Hepatocyte (in vitro differentiated cells): ENCODE results near the gene NTSR2. TPM values are rescaled to one million over a fixed set of nuclear protein-coding genes. Genes with fewer than 3 reads are reported as not detected.

Source experiments
- DNase-seq: peaks from one replicate; pipeline ENCODE4 v3.0.0-alpha.2; 2016; ENCODE audit warnings: low spot score
- H2AFZ ChIP-seq: fragments of 200-600 bp; sonication (generic); 2 replicates; pipeline ENCODE4 v1.6.0; 2016; ENCODE audit warnings: antibody characterized with exemption, mild to moderate bottlenecking
- H3K27ac ChIP-seq: fragments of 200-600 bp; sonication (generic); 2 replicates; pipeline ENCODE4 v1.5.1; 2016; ENCODE audit warnings: mild to moderate bottlenecking
- H3K27me3 ChIP-seq: fragments of 200-600 bp; sonication (generic); 2 replicates; pipeline ENCODE4 v1.6.1; 2016
- H3K36me3 ChIP-seq: fragments of 200-600 bp; sonication (generic); replicated peaks from 2 replicates; pipeline ENCODE4 v1.5.1; 2016; ENCODE audit warnings: low read depth; ENCODE audit not compliant: insufficient read depth
- H3K4me1 ChIP-seq: fragments of 200-600 bp; sonication (generic); 2 replicates; pipeline ENCODE4 v1.5.1; 2016; ENCODE audit warnings: mild to moderate bottlenecking, moderate library complexity; ENCODE audit not compliant: insufficient read depth
- H3K4me2 ChIP-seq: fragments of 200-600 bp; sonication (generic); 2 replicates; pipeline ENCODE4 v1.6.0; 2016
- H3K4me3 ChIP-seq: fragments of 200-600 bp; sonication (generic); 2 replicates; pipeline ENCODE4 v1.5.1; 2016; ENCODE audit warnings: mild to moderate bottlenecking
- H3K79me2 ChIP-seq: fragments of 200-600 bp; sonication (generic); 2 replicates; pipeline ENCODE4 v1.6.0; 2017; ENCODE audit warnings: mild to moderate bottlenecking
- H3K9me2 ChIP-seq: fragments of 200-600 bp; sonication (generic); replicated peaks from 2 replicates; pipeline ENCODE4 v1.6.0; 2017; ENCODE audit warnings: mild to moderate bottlenecking; ENCODE audit not compliant: insufficient read depth
- H3K9me3 ChIP-seq: fragments of 200-600 bp; sonication (generic); 2 replicates; pipeline ENCODE4 v1.5.1; 2016; ENCODE audit warnings: low read depth, mild to moderate bottlenecking
- H4K20me1 ChIP-seq: fragments of 200-600 bp; sonication (generic); 2 replicates; pipeline ENCODE4 v1.6.0; 2016; ENCODE audit warnings: mild to moderate bottlenecking; ENCODE audit not compliant: insufficient read depth, poor library complexity, severe bottlenecking
- CTCF ChIP-seq: fragments of 200-600 bp; sonication (generic); IDR thresholded peaks from 2 replicates; pipeline ENCODE4 v1.5.1; 2016; ENCODE audit warnings: antibody characterized with exemption, mild to moderate bottlenecking; ENCODE audit not compliant: poor library complexity
- EZH2 ChIP-seq: fragments of 200-600 bp; sonication (generic); IDR thresholded peaks from 2 replicates; pipeline ENCODE4 v1.6.1; 2016; ENCODE audit warnings: antibody characterized with exemption, mild to moderate bottlenecking, borderline replicate concordance
- EZH2phosphoT487 ChIP-seq: fragments of 200-600 bp; sonication (generic); IDR thresholded peaks from one replicate; pipeline ENCODE4 v1.6.1; 2018; ENCODE audit warnings: antibody characterized with exemption, mild to moderate bottlenecking, low read depth, moderate library complexity; ENCODE audit not compliant: unreplicated experiment, severe bottlenecking
- WGBS: methylation state at CpG from one replicate; pipeline ENCODE4 v1.1.6; 2016; ENCODE audit warnings: low lambda C conversion rate; ENCODE audit errors: missing lambda C conversion rate; 5-methylcytosine and 5-hydroxymethylcytosine counted together
- polyA plus RNA-seq: library from polyadenylated mRNA; unstranded; fragments of >200 nt; fragmentation: Nextera tagmentation; extraction: Ambion mirVana; gene quantifications from 2 replicates; pipeline ENCODE4 v1.2.1, GENCODE V29; 2016
- total RNA-seq: library from RNA; depleted of rRNA; stranded (reverse); fragments of >200 nt; gene quantifications from 2 replicates; pipeline ENCODE4 v1.2.3, GENCODE V29; 2014

NTSR2 gene
- total and polyA plus RNA-seq, 2 experiments from 2014 or later = 0.28 TPM; not detected in 1

GRCh38 chr2:11685906-11686470 is 16.0 kb upstream of the NTSR2 start:
- 91% methylated on average over 10 of the region's 10 CpGs for WGBS

GRCh38 chr2:11684894-11685460 is 15.0 kb upstream of the NTSR2 start:
- Histone ChIP-seq H3K9me2 (no peaks in the 10 kb centered on the region), H3K4me3 (no peak overlapping the region)

More at GRCh38 chr2:11685906-11686470, 16.0 kb upstream of the NTSR2 start:
- H3K36me3 ChIP-seq = no peaks in the 10 kb centered on the region
- H2AFZ ChIP-seq = no peak overlapping the region
- H3K27me3 ChIP-seq = peaks cover 4% of the 10 kb centered on the region
- peaks cover 6% of the 10 kb centered on the region for H3K4me1 ChIP-seq
- no peaks in the 10 kb centered on the region for H3K9me2 ChIP-seq
- H3K4me3 ChIP-seq = no peak overlapping the region
- H4K20me1 ChIP-seq = no peaks in the 10 kb centered on the region
- no peak for TF ChIP-seq EZH2
- no peak for TF ChIP-seq CTCF
- TF ChIP-seq EZH2phosphoT487 = no peak
- no peaks in the 10 kb centered on the region for H3K9me3 ChIP-seq
- H3K79me2 ChIP-seq = no peaks in the 10 kb centered on the region
- no peak overlapping the region for H3K27ac ChIP-seq
- no peak for DNase-seq
- H3K4me2 ChIP-seq = no peak overlapping the region

GRCh38 chr2:11683966-11684365 is 14.0 kb upstream of the NTSR2 start:
- H3K4me3 ChIP-seq = no peak overlapping the region
- H2AFZ ChIP-seq = no peak overlapping the region
- DNase-seq = no peak
- H3K27me3 ChIP-seq = peaks cover 4% of the 10 kb centered on the region
- no peak for TF ChIP-seq EZH2
- TF ChIP-seq EZH2phosphoT487 = no peak
- no peak for TF ChIP-seq CTCF
- 89% methylated on average over 4 of the region's 4 CpGs for WGBS
- H3K36me3 ChIP-seq = no peaks in the 10 kb centered on the region
- H3K9me3 ChIP-seq = no peaks in the 10 kb centered on the region
- no peaks in the 10 kb centered on the region for H3K9me2 ChIP-seq
- H3K4me1 ChIP-seq = peaks cover 16% of the 10 kb centered on the region
- H3K4me2 ChIP-seq = no peak overlapping the region
- no peaks in the 10 kb centered on the region for H4K20me1 ChIP-seq
- no peak overlapping the region for H3K27ac ChIP-seq
- H3K79me2 ChIP-seq = no peaks in the 10 kb centered on the region

More at GRCh38 chr2:11684894-11685460, 15.0 kb upstream of the NTSR2 start:
- H2AFZ ChIP-seq = no peak overlapping the region
- H3K9me3 ChIP-seq = no peaks in the 10 kb centered on the region
- H3K27ac ChIP-seq = no peak overlapping the region
- H3K4me1 ChIP-seq = peaks cover 16% of the 10 kb centered on the region
- no peaks in the 10 kb centered on the region for H4K20me1 ChIP-seq
- DNase-seq = no peak
- 90% methylated on average over 11 of the region's 12 CpGs for WGBS
- no peaks in the 10 kb centered on the region for H3K79me2 ChIP-seq
- TF ChIP-seq EZH2phosphoT487 (no peak), EZH2 (no peak), CTCF (no peak)
- peaks cover 4% of the 10 kb centered on the region for H3K27me3 ChIP-seq
- no peak overlapping the region for H3K4me2 ChIP-seq
- no peaks in the 10 kb centered on the region for H3K36me3 ChIP-seq
